ENCODE measurements around the gene EVL.

DNA sequence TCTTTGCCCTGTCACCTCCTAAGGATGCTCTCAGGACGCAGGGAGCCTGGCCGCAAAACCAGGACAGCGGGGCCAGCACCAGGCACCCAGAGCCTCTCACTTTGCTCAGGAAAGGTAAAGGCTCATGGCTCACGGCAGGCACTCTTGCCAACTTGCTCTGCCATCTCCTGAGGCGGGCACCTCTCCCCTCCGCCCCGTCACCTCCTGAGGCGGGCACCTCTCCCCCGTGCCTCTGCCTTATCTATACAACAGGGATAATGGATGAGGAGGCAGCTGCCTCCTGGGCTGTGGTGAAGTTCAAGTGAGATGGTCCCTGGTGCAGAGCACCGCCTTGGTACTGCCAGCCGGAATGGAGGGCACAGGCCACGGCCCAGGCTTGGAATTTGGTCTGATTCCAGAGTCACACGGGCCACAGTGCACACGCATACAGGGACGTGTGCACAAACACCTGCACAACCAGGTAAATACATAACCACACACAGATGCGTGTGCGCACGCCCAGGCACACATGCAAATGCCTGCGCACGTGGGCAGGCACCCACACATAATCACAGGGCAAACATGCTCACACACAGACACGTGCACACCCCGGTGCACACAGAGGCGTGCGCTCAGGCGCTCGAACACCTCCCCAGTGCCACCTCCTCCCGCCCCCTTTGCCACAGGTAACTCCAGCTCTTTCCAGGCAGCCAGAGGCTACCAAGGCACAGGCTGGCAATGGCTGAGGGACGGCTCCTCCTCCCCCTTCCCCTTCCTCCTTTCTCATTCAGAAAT lies 82.7 kb downstream of the EVL start:
- TF ChIP-seq, protein P1, sequence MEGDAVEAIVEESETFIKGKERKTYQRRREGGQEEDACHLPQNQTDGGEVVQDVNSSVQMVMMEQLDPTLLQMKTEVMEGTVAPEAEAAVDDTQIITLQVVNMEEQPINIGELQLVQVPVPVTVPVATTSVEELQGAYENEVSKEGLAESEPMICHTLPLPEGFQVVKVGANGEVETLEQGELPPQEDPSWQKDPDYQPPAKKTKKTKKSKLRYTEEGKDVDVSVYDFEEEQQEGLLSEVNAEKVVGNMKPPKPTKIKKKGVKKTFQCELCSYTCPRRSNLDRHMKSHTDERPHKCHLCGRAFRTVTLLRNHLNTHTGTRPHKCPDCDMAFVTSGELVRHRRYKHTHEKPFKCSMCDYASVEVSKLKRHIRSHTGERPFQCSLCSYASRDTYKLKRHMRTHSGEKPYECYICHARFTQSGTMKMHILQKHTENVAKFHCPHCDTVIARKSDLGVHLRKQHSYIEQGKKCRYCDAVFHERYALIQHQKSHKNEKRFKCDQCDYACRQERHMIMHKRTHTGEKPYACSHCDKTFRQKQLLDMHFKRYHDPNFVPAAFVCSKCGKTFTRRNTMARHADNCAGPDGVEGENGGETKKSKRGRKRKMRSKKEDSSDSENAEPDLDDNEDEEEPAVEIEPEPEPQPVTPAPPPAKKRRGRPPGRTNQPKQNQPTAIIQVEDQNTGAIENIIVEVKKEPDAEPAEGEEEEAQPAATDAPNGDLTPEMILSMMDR (conservative IDR thresholded peaks at IDR 0.05 in 1 of 2, IDR thresholded peaks at IDR 0.05 in 1 of 2; ENCODE audit: low read depth in 1 of 2, low read length in 2 of 2) = no peak
- no peak for TF ChIP-seq EZH2 (IDR thresholded peaks at IDR 0.05; ENCODE audit: low read length, missing control alignments)

Measured in fibroblast of lung (primary cell).